T47D (cell line): ENCODE data around the gene IL1R2.

Experiments
- DNase-seq, 2 experiments: peaks; one replicate each; pipeline versions ENCODE4 v3.0.0 to v3.0.0-alpha.2; 2011 to 2012; ENCODE audit warnings: low read depth in 1 of 2, low spot score in 1 of 2
- JUND ChIP-seq: IDR thresholded peaks from 2 replicates; pipeline ENCODE4 v1.6.1; 2012; ENCODE audit warnings: low read depth
- in situ Hi-C: cut with HindIII; loops from 2 replicates; pipeline ENCODE4 v1.10.0; 2016; ENCODE audit warnings: low sequenced_read_pairs, low pct_unique_long_range_greater_than_20kb

Gene IL1R2

GRCh38 chr2:101961338-101962191 is 30.2 kb upstream of the IL1R2 start:
- no peak for TF ChIP-seq JUND
- no peak for DNase-seq
- in situ Hi-C loops, result no loop called here

- in situ Hi-C loops, result no loop called here
- DNase-seq, result no peak
- TF ChIP-seq JUND, result no peak
Observed at GRCh38 chr2:101962309-101962708, 29.5 kb upstream of the IL1R2 start.

GRCh38 chr2:101963198-101963597 is 28.6 kb upstream of the IL1R2 start:
- in situ Hi-C loops, result no loop called here
- no peak for DNase-seq
- no peak for TF ChIP-seq JUND

GRCh38 chr2:101967826-101968513 is 23.8 kb upstream of the IL1R2 start:
- no peak for DNase-seq
- TF ChIP-seq JUND, result no peak
- in situ Hi-C loops, result no loop called here

GRCh38 chr2:101969723-101970122 is 22.0 kb upstream of the IL1R2 start:
- no peak for TF ChIP-seq JUND
- in situ Hi-C loops, result no loop called here
- DNase-seq, result no peak

GRCh38 chr2:101970901-101971300 is 20.9 kb upstream of the IL1R2 start:
- DNase-seq, result no peak
- TF ChIP-seq JUND, result no peak
- in situ Hi-C loops, result no loop called here

- no peak for TF ChIP-seq JUND
- DNase-seq, result no peak
- in situ Hi-C loops, result no loop called here
Observed at GRCh38 chr2:101971836-101972235, 19.9 kb upstream of the IL1R2 start.

GRCh38 chr2:101972621-101973434 is 18.9 kb upstream of the IL1R2 start:
- TF ChIP-seq JUND, result no peak
- in situ Hi-C loops, result no loop called here

GRCh38 chr2:101974663-101975062 is 17.1 kb upstream of the IL1R2 start:
- no peak for DNase-seq
- no peak for TF ChIP-seq JUND
- in situ Hi-C loops, result no loop called here

More at GRCh38 chr2:101972621-101973434, 18.9 kb upstream of the IL1R2 start:
- no peak for DNase-seq

GRCh38 chr2:101975171-101975870 is 16.4 kb upstream of the IL1R2 start:
- in situ Hi-C loops, result no loop called here
- no peak for TF ChIP-seq JUND
- no peak for DNase-seq

GRCh38 chr2:101976891-101977290 is 14.9 kb upstream of the IL1R2 start:
- TF ChIP-seq JUND, result no peak
- in situ Hi-C loops, result no loop called here
- no peak for DNase-seq

GRCh38 chr2:101980368-101980767 is 11.4 kb upstream of the IL1R2 start:
- no peak for TF ChIP-seq JUND
- in situ Hi-C loops, result no loop called here
- no peak for DNase-seq
